ENCODE data around the gene CDCP2. TPM values are rescaled to one million over a fixed set of nuclear protein-coding genes. Genes with fewer than 3 reads are reported as not detected.

Gene CDCP2
- polyA plus RNA-seq, 2 of the 4 experiments (the other 2 are of a cell fraction) = not detected

DNA sequence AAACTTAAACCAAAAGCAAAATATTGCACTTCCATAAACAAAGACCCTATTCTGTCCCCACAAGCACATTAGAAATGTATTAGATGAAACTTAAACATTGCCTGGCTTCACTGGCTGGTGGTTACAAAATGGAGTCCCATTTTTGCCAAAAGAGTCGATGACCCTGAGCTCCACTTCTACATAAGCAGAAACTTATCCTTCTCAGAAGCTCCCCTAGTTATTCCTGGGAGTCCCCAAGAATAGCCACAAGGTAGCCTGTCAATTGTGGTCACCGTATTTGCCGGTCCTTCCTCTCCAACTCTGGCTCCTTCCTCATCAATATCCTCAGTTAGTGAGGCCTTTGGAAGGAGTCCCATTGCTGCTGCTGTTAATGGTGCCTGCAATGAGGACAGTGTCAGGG is 37.3 kb downstream of the CDCP2 start:
- CTCF ChIA-PET = interaction anchor here (3.1 kb wide), 1 partner anchor 374 kb away, joined by 14 read pairs; no protein-coding TSS in a partner anchor

DNA sequence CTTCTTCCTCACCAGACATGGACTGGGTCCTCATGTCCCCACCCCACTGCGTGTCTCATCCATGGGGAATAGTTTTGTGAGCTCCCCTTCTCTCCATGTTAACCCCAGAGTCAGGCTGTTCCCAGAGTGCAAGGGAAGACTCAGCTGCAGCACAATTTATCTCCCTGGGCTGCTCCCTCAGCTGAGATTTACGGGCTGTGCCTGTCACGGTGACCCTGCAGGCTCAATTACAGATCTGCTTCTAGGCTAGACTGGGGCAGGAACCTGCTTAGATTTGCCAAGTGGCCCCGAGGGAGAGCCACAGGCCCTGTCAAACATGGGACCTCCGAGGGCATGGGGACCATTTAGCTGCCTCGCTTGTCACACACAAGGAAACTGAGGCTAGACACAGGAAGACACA is 37.8 kb downstream of the CDCP2 start:
- POLR2A ChIA-PET = interaction anchor here (0.5 kb wide), 2 partner anchors 192 to 289 kb away, joined by 3 read pairs; no protein-coding TSS in a partner anchor
- FAIRE-seq (no peak), ATAC-seq (no peak), DNase-seq (ENCODE audit: low read depth in 1 of 2, low spot score in 1 of 2) (no peak)
- Histone ChIP-seq H3K4me2 (no peak overlapping the region), H3K4me1 (peaks cover 19% of the 10 kb centered on the region), H3K9me3 (no peaks in the 10 kb centered on the region), H3K4me3 (no peak overlapping the region), H3K27ac (no peak overlapping the region)
- WGBS (ENCODE audit: missing lambda C conversion rate) = 69% methylated on average over 2 of the region's 6 CpGs
- no peak for TF ChIP-seq POLR2AphosphoS2 (conservative IDR thresholded peaks at IDR 0.05; ENCODE audit: low read length)
- TF ChIP-seq RNF2 (IDR thresholded peaks at IDR 0.05; ENCODE audit: borderline replicate concordance, low read depth) = no peak
- no peak for TF ChIP-seq BHLHE40 (IDR thresholded peaks at IDR 0.05; ENCODE audit: low read depth, low read length)
- no peak for TF ChIP-seq HMGXB4 (CRISPR knock-in tag; IDR thresholded peaks at IDR 0.05; ENCODE audit: borderline replicate concordance)
- no peak for TF ChIP-seq POLR2A (IDR thresholded peaks at IDR 0.05; ENCODE audit: low read length)
- TF ChIP-seq, protein P1, sequence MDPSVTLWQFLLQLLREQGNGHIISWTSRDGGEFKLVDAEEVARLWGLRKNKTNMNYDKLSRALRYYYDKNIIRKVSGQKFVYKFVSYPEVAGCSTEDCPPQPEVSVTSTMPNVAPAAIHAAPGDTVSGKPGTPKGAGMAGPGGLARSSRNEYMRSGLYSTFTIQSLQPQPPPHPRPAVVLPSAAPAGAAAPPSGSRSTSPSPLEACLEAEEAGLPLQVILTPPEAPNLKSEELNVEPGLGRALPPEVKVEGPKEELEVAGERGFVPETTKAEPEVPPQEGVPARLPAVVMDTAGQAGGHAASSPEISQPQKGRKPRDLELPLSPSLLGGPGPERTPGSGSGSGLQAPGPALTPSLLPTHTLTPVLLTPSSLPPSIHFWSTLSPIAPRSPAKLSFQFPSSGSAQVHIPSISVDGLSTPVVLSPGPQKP (IDR thresholded peaks at IDR 0.05; ENCODE audit: low read depth, low read length) = no peak
- TF ChIP-seq, protein P2, sequence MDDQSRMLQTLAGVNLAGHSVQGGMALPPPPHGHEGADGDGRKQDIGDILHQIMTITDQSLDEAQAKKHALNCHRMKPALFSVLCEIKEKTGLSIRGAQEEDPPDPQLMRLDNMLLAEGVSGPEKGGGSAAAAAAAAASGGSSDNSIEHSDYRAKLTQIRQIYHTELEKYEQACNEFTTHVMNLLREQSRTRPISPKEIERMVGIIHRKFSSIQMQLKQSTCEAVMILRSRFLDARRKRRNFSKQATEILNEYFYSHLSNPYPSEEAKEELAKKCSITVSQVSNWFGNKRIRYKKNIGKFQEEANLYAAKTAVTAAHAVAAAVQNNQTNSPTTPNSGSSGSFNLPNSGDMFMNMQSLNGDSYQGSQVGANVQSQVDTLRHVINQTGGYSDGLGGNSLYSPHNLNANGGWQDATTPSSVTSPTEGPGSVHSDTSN (IDR thresholded peaks at IDR 0.05) = no peak
- no peak for TF ChIP-seq TFCP2L1 (CRISPR knock-in tag; IDR thresholded peaks at IDR 0.05)
- TF ChIP-seq JUNB (IDR thresholded peaks at IDR 0.05) = no peak
- TF ChIP-seq HES2 (IDR thresholded peaks at IDR 0.05) = no peak
- CTCF ChIA-PET = interaction anchor here (1.1 to 3.1 kb wide), 2 partner anchors 7 to 374 kb away, joined by 4 to 14 read pairs; no protein-coding TSS in a partner anchor

More for the DNA sequence above, 37.3 kb downstream of the CDCP2 start:
- DNase-seq (ENCODE audit: low read depth in 1 of 2, low spot score in 1 of 2) (no peak), FAIRE-seq (no peak), ATAC-seq (no peak)
- Histone ChIP-seq H3K4me2 (no peak overlapping the region), H3K9me3 (no peaks in the 10 kb centered on the region), H3K4me3 (no peak overlapping the region), H3K27ac (no peak overlapping the region), H3K4me1 (peaks cover 19% of the 10 kb centered on the region)
- TF ChIP-seq MAX (IDR thresholded peaks at IDR 0.05) = no peak
- TF ChIP-seq ZC3H11A (IDR thresholded peaks at IDR 0.05) = no peak
- TF ChIP-seq GATA3 (IDR thresholded peaks at IDR 0.05; ENCODE audit: borderline replicate concordance) = no peak
- no peak for TF ChIP-seq POLR2AphosphoS2 (conservative IDR thresholded peaks at IDR 0.05; ENCODE audit: low read length)
- TF ChIP-seq KDM1A (IDR thresholded peaks at IDR 0.05; ENCODE audit: low read depth) = no peak
- no peak for TF ChIP-seq HEYL (CRISPR knock-in tag; IDR thresholded peaks at IDR 0.05)
- TF ChIP-seq, protein P3, sequence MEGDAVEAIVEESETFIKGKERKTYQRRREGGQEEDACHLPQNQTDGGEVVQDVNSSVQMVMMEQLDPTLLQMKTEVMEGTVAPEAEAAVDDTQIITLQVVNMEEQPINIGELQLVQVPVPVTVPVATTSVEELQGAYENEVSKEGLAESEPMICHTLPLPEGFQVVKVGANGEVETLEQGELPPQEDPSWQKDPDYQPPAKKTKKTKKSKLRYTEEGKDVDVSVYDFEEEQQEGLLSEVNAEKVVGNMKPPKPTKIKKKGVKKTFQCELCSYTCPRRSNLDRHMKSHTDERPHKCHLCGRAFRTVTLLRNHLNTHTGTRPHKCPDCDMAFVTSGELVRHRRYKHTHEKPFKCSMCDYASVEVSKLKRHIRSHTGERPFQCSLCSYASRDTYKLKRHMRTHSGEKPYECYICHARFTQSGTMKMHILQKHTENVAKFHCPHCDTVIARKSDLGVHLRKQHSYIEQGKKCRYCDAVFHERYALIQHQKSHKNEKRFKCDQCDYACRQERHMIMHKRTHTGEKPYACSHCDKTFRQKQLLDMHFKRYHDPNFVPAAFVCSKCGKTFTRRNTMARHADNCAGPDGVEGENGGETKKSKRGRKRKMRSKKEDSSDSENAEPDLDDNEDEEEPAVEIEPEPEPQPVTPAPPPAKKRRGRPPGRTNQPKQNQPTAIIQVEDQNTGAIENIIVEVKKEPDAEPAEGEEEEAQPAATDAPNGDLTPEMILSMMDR (IDR thresholded peaks at IDR 0.05) = no peak
- TF ChIP-seq JUN (IDR thresholded peaks at IDR 0.05) = no peak
- TF ChIP-seq, protein P4, sequence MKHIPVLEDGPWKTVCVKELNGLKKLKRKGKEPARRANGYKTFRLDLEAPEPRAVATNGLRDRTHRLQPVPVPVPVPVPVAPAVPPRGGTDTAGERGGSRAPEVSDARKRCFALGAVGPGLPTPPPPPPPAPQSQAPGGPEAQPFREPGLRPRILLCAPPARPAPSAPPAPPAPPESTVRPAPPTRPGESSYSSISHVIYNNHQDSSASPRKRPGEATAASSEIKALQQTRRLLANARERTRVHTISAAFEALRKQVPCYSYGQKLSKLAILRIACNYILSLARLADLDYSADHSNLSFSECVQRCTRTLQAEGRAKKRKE (CRISPR knock-in tag; IDR thresholded peaks at IDR 0.05; ENCODE audit: low read depth) = no peak
- TF ChIP-seq SREBF2 (IDR thresholded peaks at IDR 0.05) = no peak
- TF ChIP-seq, protein P5, sequence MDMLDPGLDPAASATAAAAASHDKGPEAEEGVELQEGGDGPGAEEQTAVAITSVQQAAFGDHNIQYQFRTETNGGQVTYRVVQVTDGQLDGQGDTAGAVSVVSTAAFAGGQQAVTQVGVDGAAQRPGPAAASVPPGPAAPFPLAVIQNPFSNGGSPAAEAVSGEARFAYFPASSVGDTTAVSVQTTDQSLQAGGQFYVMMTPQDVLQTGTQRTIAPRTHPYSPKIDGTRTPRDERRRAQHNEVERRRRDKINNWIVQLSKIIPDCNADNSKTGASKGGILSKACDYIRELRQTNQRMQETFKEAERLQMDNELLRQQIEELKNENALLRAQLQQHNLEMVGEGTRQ (IDR thresholded peaks at IDR 0.05) = no peak
- POLR2A ChIA-PET = interaction anchor here (0.5 kb wide), 2 partner anchors 191 to 288 kb away, joined by 3 read pairs; no protein-coding TSS in a partner anchor
- WGBS (ENCODE audit: missing lambda C conversion rate) = 75% methylated on average over 3 of the region's 3 CpGs

All from A549 (cell line).